NCI-H2227 treated with DMSO at 0.1 percent for 48 hours (cell line): ENCODE results near the gene ATP8A2.

ENCODE experiments used
- DNase-seq: peaks from one replicate; lab custom pipeline; 2025; lab: John Stamatoyannopoulos, UW

Gene ATP8A2

DNA sequence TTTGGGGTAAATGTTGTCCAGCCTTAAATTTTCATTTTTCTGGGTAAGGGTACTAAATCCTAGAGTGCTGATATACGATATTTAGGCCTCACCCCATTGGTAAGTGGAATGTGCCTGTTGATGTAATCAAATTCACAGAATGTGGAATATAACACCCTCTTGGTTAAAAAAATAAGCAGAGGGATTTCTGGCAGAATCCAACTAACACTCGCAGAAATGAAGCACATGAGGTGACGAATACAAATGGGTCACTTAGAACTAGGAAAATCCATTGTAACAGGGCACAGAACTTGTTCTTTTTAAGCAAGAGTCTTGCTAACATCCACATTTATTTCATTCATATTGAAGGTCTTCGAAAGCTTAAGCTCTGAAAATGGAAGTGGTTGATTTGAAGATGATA, 359.8 kb downstream of the ATP8A2 start:
- no peak for DNase-seq

DNA sequence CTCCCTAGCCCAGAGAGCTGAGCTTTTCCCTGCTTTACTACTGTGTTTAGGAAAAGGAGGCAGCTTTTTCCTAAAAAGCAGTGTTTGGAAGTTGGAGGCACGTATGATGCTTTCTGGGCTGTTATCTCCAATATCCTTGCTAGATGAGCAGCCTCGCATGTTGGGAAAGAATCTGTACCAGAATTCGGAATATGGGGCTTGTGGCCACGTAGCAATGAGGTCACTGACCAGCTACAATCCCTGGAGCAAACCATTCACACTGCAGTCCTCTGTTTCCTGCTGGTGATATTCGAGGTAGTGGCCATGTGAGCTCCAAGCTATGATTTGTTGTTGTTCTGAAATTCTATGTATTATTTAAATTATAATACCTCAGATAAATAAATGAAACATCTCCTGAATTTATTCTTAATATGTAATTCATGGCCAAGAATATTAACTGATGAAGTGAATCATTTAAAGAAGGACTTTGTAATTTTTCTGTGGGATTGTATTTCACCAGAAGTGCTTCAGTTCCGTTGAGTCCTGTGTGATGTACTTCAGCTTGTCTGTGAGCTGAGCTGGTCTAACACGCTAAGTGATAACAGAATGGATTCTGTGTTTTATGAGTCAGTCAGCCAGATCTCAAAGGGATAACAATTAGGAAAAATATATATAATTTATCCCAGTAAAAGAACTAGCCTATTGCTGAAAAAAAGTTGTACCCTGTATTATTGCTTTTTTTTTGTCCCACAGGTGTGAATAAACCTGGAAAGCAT, 360.5 kb downstream of the ATP8A2 start:
- no peak for DNase-seq

GRCh38 chr13:25733001-25733491, 361.3 kb downstream of the ATP8A2 start:
- DNase-seq, result no peak

DNA sequence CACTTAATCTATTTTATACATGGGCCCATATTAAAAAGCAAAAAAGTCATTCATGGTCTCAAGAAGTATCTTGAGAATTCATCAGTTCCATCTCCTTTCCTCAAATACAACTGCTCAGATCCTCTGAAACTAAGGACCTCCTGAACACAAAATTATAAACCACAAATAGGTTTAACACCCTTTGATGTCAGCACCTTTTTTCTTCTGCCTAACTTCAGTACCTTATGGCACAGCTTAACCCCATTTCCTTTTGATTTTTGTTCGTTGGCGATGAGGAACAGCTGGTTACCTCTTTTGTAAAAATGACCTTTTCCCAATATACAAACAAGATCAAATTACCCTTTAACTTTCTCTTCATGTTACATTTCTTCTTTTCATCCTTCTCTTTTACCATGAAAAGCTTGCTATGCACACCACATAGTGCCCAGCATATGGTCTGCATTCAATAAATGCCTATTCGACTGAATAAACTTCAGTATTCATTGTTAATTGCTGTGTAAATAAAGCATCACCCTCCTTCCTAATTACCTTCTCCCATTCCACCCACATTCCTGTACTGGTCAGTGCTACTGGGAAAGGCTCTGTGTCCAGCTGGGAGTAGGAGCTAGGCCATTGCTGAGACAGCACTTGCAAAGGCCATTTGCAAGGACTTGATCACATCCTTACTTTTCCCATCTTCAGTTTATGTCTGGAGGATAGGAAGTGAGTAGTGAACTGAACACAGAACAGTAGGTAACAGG, 362.1 kb downstream of the ATP8A2 start:
- no peak for DNase-seq

- peak; percentile 4 for DNase-seq
Measured at GRCh38 chr13:25738342-25739196, 366.8 kb downstream of the ATP8A2 start.

- no peak for DNase-seq
Measured at GRCh38 chr13:25739376-25739775, 367.6 kb downstream of the ATP8A2 start.

GRCh38 chr13:25741796-25742195, 370.0 kb downstream of the ATP8A2 start:
- DNase-seq, result no peak

GRCh38 chr13:25742220-25742619, 370.4 kb downstream of the ATP8A2 start:
- no peak for DNase-seq

DNA sequence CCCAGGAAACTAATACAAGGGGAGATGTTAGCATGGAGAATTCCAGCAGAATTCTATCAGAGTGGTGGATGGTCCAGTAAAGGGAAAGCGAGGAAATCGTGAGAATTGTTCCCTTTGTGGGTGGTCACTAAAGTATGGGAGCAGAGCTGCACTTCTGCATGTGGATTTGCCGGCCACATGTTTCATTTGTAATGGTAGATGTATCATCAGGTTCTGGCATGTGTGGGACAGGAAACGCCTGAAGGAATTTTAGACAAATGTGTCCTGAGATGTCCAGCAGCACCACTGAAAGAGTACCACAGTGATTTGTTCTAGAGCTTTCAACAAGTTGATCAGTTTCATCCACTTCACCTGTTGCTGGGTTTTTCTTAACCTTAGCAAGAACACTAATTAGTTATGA, 371.6 kb downstream of the ATP8A2 start:
- no peak for DNase-seq

DNA sequence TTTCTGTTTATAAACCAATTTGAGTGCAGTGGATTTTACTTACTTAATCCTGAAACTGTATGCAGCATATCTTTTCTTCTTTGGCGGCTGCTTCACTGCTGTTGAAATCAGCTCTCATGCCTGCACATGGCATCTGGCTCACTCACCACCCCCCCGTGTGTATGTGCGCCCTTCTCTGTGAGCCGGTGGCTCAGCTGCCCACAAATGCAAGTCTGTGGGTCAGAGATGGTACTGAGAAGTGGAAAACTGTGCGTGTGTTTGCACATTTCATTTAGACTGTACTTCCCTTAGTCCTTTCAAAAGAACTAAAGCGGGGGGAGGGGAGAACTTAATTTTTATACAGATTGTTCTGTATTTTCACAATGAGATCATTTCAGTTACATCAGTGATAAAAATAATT, 372.4 kb downstream of the ATP8A2 start:
- DNase-seq, result no peak

- no peak for DNase-seq
Measured at GRCh38 chr13:25746131-25746530, 374.4 kb downstream of the ATP8A2 start.

DNA sequence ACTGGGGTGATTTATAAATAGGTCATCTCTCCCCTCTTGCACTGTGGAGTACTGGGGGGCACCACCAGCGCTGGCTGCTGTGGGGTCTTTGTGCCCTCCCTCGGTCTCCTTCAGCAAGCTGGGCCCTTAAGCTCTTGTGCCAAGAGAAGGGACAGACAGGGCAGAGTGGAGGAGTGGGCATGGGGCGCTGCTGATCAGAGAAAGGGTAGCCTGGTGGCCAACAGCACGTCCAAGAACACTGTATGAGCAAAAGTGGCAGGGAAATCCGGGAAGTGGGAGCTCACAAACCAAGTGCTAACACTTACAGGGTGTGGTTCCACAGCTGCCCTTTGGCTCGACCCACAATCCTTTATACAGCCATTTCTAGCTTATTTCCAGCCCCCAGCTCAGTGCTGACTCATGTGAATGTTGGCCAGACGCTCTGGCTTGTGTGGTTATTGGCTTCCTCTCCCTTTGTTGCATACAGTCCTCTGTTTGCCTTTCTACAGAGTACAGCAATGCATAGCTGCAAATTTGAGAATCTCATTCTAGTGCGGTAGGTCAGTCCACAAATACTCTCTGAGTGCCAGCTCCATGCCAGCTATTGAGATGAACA, 381.3 kb downstream of the ATP8A2 start:
- DNase-seq, result no peak

DNA sequence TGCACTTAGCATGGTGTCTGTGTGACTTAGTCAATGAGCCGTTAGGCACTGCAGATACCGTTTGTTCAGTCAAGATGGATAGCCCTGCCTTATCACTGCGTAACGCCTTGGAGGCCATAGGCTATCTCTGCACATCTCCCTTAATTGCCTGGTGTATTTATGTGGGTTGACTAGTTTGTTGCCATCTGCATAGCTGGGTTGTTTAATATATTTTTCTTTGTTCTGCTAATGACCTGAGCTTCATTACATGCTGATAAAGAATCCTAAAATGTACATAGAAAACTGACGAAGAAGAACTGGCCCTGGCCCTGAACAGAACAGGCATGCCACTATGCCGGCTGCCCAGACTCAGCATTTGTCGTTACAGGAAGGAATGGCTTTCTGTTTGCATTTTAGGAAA, 382.2 kb downstream of the ATP8A2 start:
- DNase-seq, result no peak

- no peak for DNase-seq
Measured at GRCh38 chr13:25756251-25756650, 384.5 kb downstream of the ATP8A2 start.

DNA sequence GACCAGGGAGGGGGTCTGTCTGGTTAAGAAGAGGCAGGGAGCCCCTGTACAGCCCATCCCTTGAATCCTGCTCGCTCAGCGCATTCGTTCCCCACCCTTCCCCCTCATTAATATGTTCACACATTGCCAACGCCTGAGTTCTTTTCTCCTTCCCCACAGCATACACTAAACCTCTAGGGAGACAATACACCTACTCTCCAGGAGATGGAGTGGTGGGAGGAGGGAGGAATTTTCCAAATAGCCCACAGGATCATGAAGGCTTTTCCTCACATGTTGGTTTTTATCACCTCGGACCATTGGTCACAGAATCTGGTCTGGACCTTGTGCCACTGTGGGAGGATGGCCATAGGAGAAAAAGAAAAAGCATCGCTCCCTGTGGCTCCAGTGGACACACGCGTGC, 385.1 kb downstream of the ATP8A2 start:
- DNase-seq, result no peak

GRCh38 chr13:25761041-25761440, 389.3 kb downstream of the ATP8A2 start:
- DNase-seq, result no peak

GRCh38 chr13:25762281-25762680, 390.5 kb downstream of the ATP8A2 start:
- DNase-seq, result no peak

DNA sequence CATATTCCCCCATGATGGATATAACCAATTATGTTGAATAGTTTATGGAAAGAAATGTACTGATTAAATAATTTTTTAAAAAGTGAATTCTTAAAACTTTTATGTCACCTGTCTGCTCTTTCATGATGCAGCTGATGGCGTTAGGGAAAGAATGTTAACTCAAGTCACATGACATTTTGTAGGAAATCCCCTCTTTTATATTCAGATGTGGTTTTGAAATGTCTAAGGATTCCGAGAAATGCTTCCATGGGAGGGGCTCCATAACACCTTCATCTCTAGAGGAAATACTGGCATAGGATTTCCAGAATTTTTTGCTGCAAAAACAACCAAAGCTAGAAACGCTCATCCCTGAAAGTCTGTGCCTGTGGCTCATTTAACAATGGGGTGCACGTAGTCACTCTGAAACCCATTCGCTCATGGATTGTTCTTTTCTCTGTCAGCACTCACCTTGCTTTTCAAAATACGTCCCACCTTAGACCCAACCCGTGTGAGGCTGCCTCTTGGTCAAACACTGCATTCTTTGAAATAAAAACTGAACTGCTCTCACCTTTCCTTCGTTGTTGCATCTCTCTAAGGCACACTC, 391.1 kb downstream of the ATP8A2 start:
- DNase-seq, result no peak

DNA sequence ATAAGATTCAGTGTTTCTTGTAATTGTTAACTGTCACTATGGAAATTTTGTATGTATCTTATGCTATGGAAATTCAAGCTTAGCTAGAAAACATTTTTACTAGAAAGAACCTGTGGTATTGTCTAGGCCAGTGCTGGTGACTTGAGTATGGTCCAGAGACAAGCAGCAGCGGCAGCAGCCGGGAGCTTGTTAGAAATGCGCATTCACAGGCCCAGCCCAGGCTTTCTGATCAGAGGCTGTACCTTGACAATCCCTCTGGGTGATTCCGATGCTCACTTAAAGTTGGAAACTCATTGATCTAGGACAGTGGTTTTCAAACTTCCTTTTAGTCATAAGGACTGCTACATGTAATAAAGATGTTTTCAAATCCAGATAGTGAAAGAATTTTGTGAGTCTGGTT, 392.6 kb downstream of the ATP8A2 start:
- no peak for DNase-seq

GRCh38 chr13:25765266-25765665, 393.5 kb downstream of the ATP8A2 start:
- no peak for DNase-seq

DNA sequence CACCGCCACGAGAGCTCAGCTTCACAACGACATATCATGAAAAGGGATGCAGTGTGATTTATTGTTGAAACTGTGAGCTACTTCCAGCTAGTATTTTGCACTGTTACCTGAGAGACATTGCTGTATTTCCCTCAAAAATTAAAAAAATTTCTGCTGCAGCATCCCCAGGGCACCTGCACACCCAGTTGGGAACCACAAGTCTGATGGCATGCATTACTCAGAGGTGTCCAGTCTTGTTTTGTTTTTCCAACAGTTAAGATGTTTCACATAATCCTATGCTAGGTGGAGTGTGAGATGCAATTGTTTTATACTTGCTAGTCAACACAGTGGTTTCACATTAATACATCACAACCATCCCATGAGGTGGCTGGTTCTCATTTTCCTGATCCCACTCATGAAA, 394.8 kb downstream of the ATP8A2 start:
- no peak for DNase-seq

GRCh38 chr13:25766991-25767390, 395.2 kb downstream of the ATP8A2 start:
- no peak for DNase-seq
